GM12891 (cell line): ENCODE results near the gene CNIH3.

Experiments
- POLR2A ChIP-seq: IDR thresholded peaks from 2 replicates; pipeline ENCODE4 v1.6.1; 2011; ENCODE audit warnings: low read depth, low read length, control low read depth
- POLR2AphosphoS5 ChIP-seq: IDR thresholded peaks from 2 replicates; pipeline ENCODE4 v1.6.1; 2011; ENCODE audit warnings: low read depth, low read length, control low read depth
- POU2F2 ChIP-seq: IDR thresholded peaks from 2 replicates; pipeline ENCODE4 v1.6.1; 2011; ENCODE audit warnings: low read depth, mild to moderate bottlenecking, control low read depth, low read length, moderate library complexity
- TAF1 ChIP-seq: IDR thresholded peaks from 2 replicates; pipeline ENCODE4 v1.6.1; 2011; ENCODE audit warnings: low read depth, low read length, control low read depth

DNA sequence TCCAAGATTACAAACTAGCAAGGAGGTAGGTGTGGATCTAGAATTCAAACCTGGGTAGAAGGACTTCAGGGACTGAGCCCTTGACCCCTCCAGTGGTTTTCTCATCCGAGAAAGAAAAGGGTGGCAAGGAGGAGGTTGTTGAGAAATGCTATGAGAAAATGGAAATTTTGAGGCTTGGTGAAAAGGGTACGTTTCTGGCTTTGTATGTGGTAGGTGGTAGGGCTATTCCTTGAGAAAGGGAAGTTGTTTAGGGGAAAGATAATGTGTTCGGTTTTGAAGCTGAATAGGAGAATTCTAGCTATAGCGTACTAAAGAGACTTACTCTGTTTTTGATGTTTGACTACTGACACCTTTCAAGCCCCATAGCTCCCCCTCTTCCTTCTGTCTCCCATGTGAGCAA, 133.8 kb downstream of the CNIH3 start:
- TF ChIP-seq POLR2AphosphoS5 (no peak), TAF1 (no peak), POLR2A (no peak), POU2F2 (no peak)
